ENCODE measurements around the gene BMPER.

The BMPER gene

GRCh38 chr7:34184466-34184865 lies 279.1 kb downstream of the BMPER start:
- no peak for TF ChIP-seq GATA3 (IDR thresholded peaks at IDR 0.05; ENCODE audit: low read depth, low read length)
- no peak for TF ChIP-seq GATA2 (IDR thresholded peaks at IDR 0.05; ENCODE audit: low read depth, low read length)

GRCh38 chr7:34187798-34188307 lies 282.5 kb downstream of the BMPER start:
- TF ChIP-seq GATA3 (IDR thresholded peaks at IDR 0.05; ENCODE audit: low read depth, low read length) (no peak), GATA2 (IDR thresholded peaks at IDR 0.05; ENCODE audit: low read depth, low read length) (no peak)

GRCh38 chr7:34189031-34189430 lies 283.7 kb downstream of the BMPER start:
- no peak for TF ChIP-seq GATA3 (IDR thresholded peaks at IDR 0.05; ENCODE audit: low read depth, low read length)
- no peak for TF ChIP-seq GATA2 (IDR thresholded peaks at IDR 0.05; ENCODE audit: low read depth, low read length)

- TF ChIP-seq GATA3 (IDR thresholded peaks at IDR 0.05; ENCODE audit: low read depth, low read length) = no peak
- no peak for TF ChIP-seq GATA2 (IDR thresholded peaks at IDR 0.05; ENCODE audit: low read depth, low read length)
Measured at GRCh38 chr7:34190299-34190698, 285.0 kb downstream of the BMPER start.

- TF ChIP-seq GATA2 (IDR thresholded peaks at IDR 0.05; ENCODE audit: low read depth, low read length) = no peak
- no peak for TF ChIP-seq GATA3 (IDR thresholded peaks at IDR 0.05; ENCODE audit: low read depth, low read length)
Measured at GRCh38 chr7:34191162-34191561, 285.8 kb downstream of the BMPER start.

- TF ChIP-seq GATA3 (IDR thresholded peaks at IDR 0.05; ENCODE audit: low read depth, low read length) (no peak), GATA2 (IDR thresholded peaks at IDR 0.05; ENCODE audit: low read depth, low read length) (no peak)
Measured at GRCh38 chr7:34191771-34192479, 286.6 kb downstream of the BMPER start.

- no peak for TF ChIP-seq GATA3 (IDR thresholded peaks at IDR 0.05; ENCODE audit: low read depth, low read length)
- TF ChIP-seq GATA2 (IDR thresholded peaks at IDR 0.05; ENCODE audit: low read depth, low read length) = no peak
Measured at GRCh38 chr7:34192906-34193305, 287.6 kb downstream of the BMPER start.

DNA sequence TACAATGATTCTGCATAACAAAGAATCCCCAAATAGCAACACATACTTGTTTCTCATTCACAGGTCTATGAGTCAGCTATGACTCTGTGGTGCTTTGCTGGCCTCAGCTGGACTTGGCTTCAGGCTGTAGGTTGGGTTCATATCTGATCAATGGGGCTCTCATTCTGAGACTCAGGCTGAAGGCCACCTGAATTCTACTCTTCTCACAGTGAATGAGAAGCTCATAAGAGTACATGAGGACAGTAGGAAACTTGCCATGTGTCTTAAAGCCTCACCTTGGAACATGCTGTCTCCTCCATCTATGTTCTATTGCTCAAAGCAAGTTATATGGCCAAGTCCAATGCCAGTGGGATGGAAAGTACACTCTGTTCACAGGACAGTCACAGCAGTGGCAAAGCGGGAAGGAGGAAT lies 292.9 kb downstream of the BMPER start:
- no peak for TF ChIP-seq GATA2 (IDR thresholded peaks at IDR 0.05; ENCODE audit: low read depth, low read length)
- TF ChIP-seq GATA3 (IDR thresholded peaks at IDR 0.05; ENCODE audit: low read depth, low read length) = no peak

Data from SH-SY5Y (cell line).